Activated CD4-positive, alpha-beta memory T cell treated with anti-CD3 and anti-CD28 coated beads for 36 hours (primary cell): Measurements from ENCODE around the gene SAT2. TPM values are rescaled to one million over a fixed set of nuclear protein-coding genes. Genes with fewer than 3 reads are reported as not detected.
A peak's percentile ranks its signal among the peaks of the same experiment; 100 is the strongest.

ENCODE experiments used
- CTCF ChIA-PET: fragments of 350-600 bp; sonication (Branson Sonifier 250); formaldehyde crosslinking; loops from one replicate; lab custom pipeline; 2021; ENCODE audit warnings: antibody characterized with exemption, inconsistent platforms; lab: Charles Lee
- POLR2A ChIA-PET: fragments of 350-600 bp; sonication (Branson Sonifier 250); formaldehyde crosslinking; loops from one replicate; lab custom pipeline; 2021; ENCODE audit warnings: antibody characterized with exemption; lab: Charles Lee
- DNase-seq: peaks from one replicate; pipeline ENCODE4 v3.0.0-alpha.2; 2020
- H3K27ac Mint-ChIP-seq: one replicate; pipeline ENCODE4 v1.8.0; 2021; ENCODE audit warnings: mixed read lengths
- H3K27me3 Mint-ChIP-seq: one replicate; pipeline ENCODE4 v1.8.0; 2021; ENCODE audit warnings: mixed read lengths
- H3K36me3 Mint-ChIP-seq: one replicate; pipeline ENCODE4 v1.8.0; 2021; ENCODE audit warnings: mixed read lengths
- H3K4me1 Mint-ChIP-seq: one replicate; pipeline ENCODE4 v1.8.0; 2021; ENCODE audit warnings: low read depth, mixed read lengths
- H3K4me3 Mint-ChIP-seq: one replicate; pipeline ENCODE4 v1.8.0; 2021; ENCODE audit warnings: mild to moderate bottlenecking, mixed read lengths
- H3K9me3 Mint-ChIP-seq: one replicate; pipeline ENCODE4 v1.8.0; 2021; ENCODE audit warnings: mixed read lengths
- intact Hi-C: fragments of 100-400 bp; cut with micrococcal nuclease; formaldehyde crosslinking; loops from one replicate; pipeline ENCODE4 v1.15.1; 2023
- total RNA-seq, 2 experiments: library from RNA; stranded (reverse); gene quantifications; one replicate each; pipeline ENCODE4 v1.2.3, GENCODE V29; 2021

Gene SAT2
- total RNA-seq, 2 experiments from 2014 or later, result 27.4 to 28.2 TPM

DNA sequence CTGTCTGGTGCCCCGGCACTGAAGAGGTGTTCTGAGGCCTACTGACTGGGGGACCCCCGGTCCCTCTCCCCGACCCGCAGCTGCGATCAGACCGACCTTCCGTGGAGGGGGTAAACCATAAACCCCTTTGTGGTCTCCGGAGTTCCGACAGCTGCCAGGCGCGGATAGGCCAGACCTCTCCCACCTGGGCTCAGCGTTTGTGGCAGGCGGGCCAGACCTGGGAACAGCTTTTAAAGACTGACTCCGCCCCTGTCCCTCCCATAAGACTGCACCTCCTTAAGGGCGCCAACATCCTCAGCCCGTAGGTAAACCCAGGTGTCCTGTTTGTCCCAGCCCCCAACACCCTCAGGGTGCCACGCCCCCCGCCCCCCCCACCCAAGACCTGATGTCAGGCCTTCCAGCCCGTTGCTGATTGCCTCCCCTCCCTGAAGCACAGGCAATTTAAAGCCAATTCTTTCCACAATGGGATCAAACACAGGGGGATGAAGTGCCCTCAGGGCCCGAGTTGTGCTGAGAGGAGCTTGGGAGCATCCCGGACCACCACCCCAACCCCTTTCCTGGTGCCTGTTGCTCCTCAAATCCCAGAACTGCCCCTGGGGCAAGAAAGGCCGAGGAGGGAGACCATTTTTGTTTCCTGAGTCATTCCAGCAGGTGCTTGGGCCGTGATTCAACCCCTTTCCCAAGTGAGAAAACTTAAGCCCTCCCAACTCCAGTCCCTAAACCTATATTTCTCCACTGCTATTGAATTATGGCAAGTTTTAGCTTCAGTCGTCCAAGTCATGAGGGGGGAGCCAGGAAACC lies 37.5 kb downstream of the SAT2 start, which contains the start of gene SOX15:
TSS of gene SOX15 (minus strand) at position 204 of the 801 bp plus-strand sequence. CDS start 418 bp downstream, outside the sequence.
- DNase-seq, result peak; percentile 11
- H3K36me3 Mint-ChIP-seq, result peaks cover 36% of the 10 kb centered on the region
- no peak within 1 kb of the TSS for H3K4me3 Mint-ChIP-seq
- H3K9me3 Mint-ChIP-seq, result no peaks in the 10 kb centered on the region
- POLR2A ChIA-PET, result interaction anchor here (1.2 to 1.6 kb wide), 3 partner anchors 9 to 105 kb away, joined by 3 to 9 read pairs (median 4); no protein-coding TSS in a partner anchor
- H3K27me3 Mint-ChIP-seq, result no peaks in the 10 kb centered on the region
- no peak within 1 kb of the TSS for H3K27ac Mint-ChIP-seq
- H3K4me1 Mint-ChIP-seq, result peaks cover 5% of the 10 kb centered on the region
- intact Hi-C loops, result no loop called here
- CTCF ChIA-PET, result interaction anchor here (0.5 to 7.7 kb wide), 27 partner anchors 10 to 869 kb away, joined by 3 to 57 read pairs (median 5); partner anchors contain the start of genes CD68, FXR2, SAT2 and SENP3

DNA sequence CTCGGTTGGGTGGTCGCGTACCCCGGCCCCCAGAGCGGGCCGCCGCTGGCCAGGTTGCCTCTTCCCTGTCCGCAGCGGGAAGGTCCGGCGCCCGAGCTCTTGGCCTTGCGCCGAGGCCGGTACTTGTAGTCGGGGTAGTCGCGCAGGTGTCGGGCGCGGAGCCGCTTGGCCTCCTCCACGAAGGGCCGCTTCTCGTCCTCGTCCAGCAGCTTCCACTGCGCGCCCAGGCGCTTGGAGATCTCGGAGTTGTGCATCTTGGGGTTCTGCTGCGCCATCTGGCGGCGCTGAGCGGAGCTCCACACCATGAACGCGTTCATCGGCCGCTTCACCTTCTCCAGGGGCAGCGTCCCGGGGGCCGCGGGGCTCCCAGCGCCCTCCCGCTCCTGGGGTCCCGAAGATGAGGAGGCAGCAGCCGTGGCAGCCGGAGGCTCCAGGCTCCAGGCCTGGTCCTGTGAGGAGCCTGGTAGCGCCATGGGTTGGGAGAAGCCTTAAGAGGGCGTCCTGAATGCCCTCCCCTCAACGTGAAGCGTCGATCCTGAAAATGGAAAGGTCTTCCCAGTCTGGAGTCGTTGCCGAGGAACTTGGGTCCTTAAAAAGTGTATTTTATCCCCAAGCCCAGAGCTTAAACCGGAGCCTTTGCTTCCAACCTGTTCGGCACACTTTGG lies 38.3 kb downstream of the SAT2 start:
- H3K9me3 Mint-ChIP-seq, result no peaks in the 10 kb centered on the region
- no peak overlapping the region for H3K4me3 Mint-ChIP-seq
- peaks cover 35% of the 10 kb centered on the region for H3K36me3 Mint-ChIP-seq
- no peak overlapping the region for H3K27ac Mint-ChIP-seq
- peak; percentile 74 for DNase-seq
- CTCF ChIA-PET, result interaction anchor here (0.5 to 7.7 kb wide), 26 partner anchors 9 to 684 kb away, joined by 3 to 57 read pairs (median 5); partner anchors contain the start of genes CD68, FXR2, SAT2 and SENP3
- peaks cover 10% of the 10 kb centered on the region for H3K4me1 Mint-ChIP-seq
- POLR2A ChIA-PET, result interaction anchor here (1.2 to 1.6 kb wide), 4 partner anchors 9 to 104 kb away, joined by 3 to 9 read pairs (median 4); no protein-coding TSS in a partner anchor
- no peaks in the 10 kb centered on the region for H3K27me3 Mint-ChIP-seq
- intact Hi-C loops, result no loop called here

DNA sequence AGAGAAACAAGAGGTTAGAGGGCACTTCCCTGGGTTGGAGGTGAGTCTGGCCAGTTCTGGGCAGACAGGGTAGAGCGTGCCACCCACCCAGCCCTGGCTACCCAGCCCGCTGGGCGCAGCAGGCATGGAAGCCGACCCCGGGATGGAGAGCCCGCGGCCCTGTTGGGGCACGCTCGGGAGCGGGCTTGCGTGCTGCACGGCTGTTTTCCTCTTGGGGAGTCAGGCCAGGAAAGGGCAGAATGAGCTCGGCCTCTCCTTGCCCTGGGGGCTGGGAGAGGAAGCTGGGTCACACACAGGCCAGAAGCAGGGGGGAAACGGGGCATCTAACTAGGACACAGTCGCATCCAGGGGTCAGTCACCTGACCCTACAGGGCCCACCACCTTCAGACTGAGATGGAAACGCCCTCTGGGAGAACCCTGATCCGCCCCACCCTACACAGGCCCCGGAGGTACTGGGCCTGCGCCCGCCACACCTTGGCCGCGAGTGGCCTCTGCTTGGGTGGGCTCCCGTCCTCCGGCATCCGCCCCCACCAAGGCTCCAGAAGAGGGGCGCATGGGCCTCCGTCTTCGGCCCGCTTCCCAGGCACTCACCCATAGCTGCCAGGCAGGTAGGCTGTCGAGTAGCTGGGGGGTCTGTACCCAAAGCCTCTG lies 38.9 kb downstream of the SAT2 start:
- Mint-ChIP-seq H3K36me3 (peaks cover 30% of the 10 kb centered on the region), H3K4me1 (peaks cover 11% of the 10 kb centered on the region), H3K27ac (no peak overlapping the region), H3K9me3 (no peaks in the 10 kb centered on the region), H3K27me3 (no peaks in the 10 kb centered on the region), H3K4me3 (no peak overlapping the region)
- ChIA-PET POLR2A (interaction anchor here (1.2 to 1.6 kb wide), 4 partner anchors 8 to 104 kb away, joined by 3 to 9 read pairs (median 4); no protein-coding TSS in a partner anchor), CTCF (interaction anchor here (0.7 to 7.7 kb wide), 20 partner anchors 9 to 308 kb away, joined by 3 to 57 read pairs (median 6); partner anchors contain the start of genes CD68, FXR2, SAT2 and SENP3)
- intact Hi-C loops, result no loop called here
- DNase-seq, result no peak

DNA sequence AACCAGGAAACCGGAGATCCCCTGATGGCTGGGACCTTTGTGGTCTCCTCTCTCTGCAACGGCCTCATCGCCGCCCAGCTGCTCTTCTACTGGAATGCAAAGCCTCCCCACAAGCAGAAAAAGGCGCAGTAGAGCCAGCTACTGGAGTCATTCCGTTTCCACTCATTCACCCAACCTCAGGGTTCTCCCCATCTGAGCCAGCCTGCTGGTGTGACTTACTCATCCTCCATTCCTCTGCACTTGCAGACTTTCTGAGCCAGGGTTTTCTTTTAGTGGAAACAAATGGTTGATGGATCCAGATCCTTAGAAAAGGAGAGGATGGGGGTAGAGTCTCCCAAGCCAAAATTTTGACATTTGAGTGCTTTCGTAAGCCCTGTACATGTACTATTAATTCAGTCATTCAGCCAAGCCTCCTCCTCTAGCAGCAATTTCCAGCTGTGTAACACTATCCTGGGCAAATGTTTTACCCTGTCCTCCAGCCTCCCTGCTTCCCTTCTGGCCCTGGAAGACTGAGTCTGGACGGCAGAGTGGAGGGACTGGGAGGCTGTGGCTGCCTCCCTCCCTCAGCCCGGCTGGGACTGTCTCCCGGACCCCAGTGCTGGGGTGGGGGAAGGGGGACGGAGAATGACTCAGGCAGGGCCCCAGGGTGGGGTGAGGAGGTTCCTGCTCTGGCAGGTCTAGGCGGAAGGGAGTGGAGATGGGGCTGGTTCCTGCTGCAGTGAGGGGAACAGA lies 40.0 kb downstream of the SAT2 start:
- H3K9me3 Mint-ChIP-seq, result no peaks in the 10 kb centered on the region
- intact Hi-C loops, result no loop called here
- H3K4me3 Mint-ChIP-seq, result no peak overlapping the region
- CTCF ChIA-PET, result interaction anchor here (1.3 to 7.7 kb wide), 3 partner anchors 27 to 232 kb away, joined by 5 to 57 read pairs (median 7); partner anchors contain the start of genes SENP3, TNFSF13 and TP53
- no peak overlapping the region for H3K27ac Mint-ChIP-seq
- no peaks in the 10 kb centered on the region for H3K27me3 Mint-ChIP-seq
- peaks cover 21% of the 10 kb centered on the region for H3K36me3 Mint-ChIP-seq
- H3K4me1 Mint-ChIP-seq, result peaks cover 20% of the 10 kb centered on the region
- DNase-seq, result no peak
- POLR2A ChIA-PET, result no interaction called here

DNA sequence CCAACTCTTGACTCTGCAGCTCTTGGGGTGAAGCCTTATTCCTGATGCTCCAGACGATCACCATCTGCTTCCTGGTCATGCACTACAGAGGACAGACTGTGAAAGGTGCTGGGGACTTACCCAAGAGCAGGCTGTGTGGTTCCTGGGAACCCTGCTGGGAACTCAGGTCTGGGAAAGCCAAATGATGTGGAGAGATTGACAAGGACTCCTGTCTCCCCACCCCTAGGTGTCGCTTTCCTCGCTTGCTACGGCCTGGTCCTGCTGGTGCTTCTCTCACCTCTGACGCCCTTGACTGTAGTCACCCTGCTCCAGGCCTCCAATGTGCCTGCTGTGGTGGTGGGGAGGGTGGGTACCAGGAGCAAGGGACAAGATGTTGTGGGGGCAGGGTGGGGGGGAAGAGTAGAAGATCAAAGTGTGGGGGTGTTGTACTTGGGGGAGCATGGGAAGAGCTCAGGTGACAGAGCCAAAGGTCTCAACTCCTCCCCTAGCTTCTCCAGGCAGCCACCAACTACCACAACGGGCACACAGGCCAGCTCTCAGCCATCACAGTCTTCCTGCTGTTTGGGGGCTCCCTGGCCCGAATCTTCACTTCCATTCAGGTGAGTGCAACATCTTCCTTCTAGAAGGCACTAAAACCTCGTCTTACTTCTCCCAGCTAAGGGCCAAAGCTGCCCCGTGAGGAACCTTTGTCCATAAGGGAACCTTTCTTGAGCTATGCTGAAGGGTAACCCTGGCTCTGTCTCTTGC lies 40.8 kb downstream of the SAT2 start:
- Mint-ChIP-seq H3K27ac (no peak overlapping the region), H3K9me3 (no peaks in the 10 kb centered on the region), H3K27me3 (no peaks in the 10 kb centered on the region), H3K36me3 (peaks cover 21% of the 10 kb centered on the region), H3K4me1 (peaks cover 27% of the 10 kb centered on the region), H3K4me3 (no peak overlapping the region)
- ChIA-PET CTCF (interaction anchor here (0.6 to 7.7 kb wide), 5 partner anchors 26 to 231 kb away, joined by 3 to 57 read pairs (median 5); partner anchors contain the start of genes SENP3, TNFSF13 and TP53), POLR2A (no interaction called here)
- intact Hi-C loops, result no loop called here
- DNase-seq, result no peak

DNA sequence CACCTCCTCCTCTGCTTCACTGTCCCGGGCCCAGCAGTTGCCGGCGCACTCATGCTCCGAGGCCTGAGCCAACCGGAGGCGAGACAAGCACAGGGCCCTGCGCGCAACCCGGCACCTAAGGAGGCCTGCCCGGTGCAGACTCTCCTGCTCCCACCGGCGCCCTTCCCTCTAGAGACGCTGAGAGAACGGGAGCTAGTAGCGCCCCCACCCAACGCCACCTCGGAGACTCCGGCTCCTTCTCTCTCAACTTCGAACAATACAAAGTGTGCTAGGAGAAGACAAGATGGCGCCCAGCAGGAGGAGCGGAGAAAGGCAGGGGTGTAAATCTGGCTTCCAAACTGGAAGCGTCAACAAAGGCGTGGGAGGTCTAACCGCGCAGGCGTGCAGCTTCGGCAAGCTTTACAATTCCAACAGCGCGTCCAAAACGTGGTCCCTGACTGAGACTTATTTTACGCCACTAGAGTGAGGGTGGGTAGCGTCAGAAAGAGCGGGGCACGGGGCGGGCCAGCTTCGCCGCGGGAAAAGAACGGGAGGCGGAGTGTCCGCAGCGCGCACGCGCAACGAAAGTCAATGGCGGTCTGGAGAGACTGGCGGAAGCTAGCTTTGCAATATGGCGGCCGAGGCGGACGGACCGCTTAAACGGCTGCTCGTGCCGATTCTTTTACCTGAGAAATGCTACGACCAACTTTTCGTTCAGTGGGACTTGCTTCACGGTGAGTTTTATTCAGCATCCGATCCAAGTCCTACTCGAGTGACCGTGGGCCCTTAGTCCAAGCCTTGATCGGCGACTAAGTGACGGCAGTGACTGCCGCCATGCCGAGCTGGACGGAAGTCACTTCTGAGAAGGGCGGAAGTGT lies 44.1 kb downstream of the SAT2 start, which contains the start of gene MPDU1:
TSS of gene MPDU1 (plus strand) at position 600 of the 857 bp plus-strand sequence. CDS start at position 611, 11 bp downstream.
- POLR2A ChIA-PET, result interaction anchor here (0.5 to 3.8 kb wide), 21 partner anchors 9 to 537 kb away, joined by 3 to 61 read pairs (median 4); partner anchors contain the start of genes ACAP1, CNTROB, FXR2 and NEURL4
- DNase-seq, result peak; percentile 98
- Mint-ChIP-seq H3K4me3 (peak within 1 kb of the TSS; percentile 95), H3K27me3 (no peaks in the 10 kb centered on the region), H3K4me1 (peaks cover 57% of the 10 kb centered on the region), H3K9me3 (no peaks in the 10 kb centered on the region), H3K36me3 (peaks cover 28% of the 10 kb centered on the region), H3K27ac (peak within 1 kb of the TSS; percentile 100)
- CTCF ChIA-PET, result interaction anchor here (0.6 to 7.7 kb wide), 12 partner anchors 12 to 238 kb away, joined by 3 to 57 read pairs (median 4); partner anchors contain the start of genes ATP1B2, FXR2, KCTD11 and SAT2
- intact Hi-C loops, result loop anchor here (1.0 to 5.0 kb wide), 5 partner anchors 10 to 254 kb away; partner anchors contain the start of genes FXR2 and SENP3

DNA sequence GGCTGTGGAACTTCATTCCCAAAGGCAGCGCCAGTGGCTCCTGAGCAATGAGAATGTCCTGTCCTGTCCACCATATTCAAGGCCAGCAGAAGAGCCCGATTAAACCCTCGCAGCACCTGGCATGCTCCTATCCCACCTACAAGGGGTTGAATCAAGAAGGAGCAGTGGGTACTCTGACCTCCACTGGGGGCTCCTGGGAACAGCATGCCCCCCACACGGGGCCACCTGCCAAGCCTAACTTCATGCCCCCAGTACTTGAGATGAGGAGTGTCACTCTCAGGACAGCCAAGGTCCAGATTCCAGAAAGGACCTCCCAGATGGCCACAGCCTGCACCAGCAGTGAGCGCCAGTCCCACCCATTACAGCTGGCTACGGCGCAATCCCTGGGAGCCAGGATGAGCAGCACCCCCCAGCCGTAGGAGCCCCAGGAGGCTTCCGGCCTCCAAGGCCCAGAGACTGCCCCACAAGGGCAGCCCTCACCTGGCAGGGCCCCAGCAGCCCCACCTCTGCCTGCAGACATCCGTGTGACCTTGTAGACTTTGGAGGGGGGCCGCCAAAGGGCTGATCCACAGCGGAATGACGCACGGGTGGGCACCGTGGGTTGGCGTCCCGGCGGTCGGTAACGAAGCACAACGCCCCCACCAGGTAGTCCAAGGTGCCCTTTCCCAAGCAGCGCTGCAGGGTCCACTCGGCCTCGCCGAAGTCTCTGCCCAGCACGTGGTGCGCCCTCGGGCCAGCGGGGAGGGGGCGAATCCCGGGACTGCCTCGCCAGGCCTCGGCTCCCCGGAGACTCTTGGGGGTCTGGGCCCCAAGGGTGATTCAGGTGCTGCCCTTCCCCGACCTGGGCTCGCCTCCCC lies 45.0 kb downstream of the SAT2 start:
- H3K36me3 Mint-ChIP-seq, result peaks cover 32% of the 10 kb centered on the region

DNA sequence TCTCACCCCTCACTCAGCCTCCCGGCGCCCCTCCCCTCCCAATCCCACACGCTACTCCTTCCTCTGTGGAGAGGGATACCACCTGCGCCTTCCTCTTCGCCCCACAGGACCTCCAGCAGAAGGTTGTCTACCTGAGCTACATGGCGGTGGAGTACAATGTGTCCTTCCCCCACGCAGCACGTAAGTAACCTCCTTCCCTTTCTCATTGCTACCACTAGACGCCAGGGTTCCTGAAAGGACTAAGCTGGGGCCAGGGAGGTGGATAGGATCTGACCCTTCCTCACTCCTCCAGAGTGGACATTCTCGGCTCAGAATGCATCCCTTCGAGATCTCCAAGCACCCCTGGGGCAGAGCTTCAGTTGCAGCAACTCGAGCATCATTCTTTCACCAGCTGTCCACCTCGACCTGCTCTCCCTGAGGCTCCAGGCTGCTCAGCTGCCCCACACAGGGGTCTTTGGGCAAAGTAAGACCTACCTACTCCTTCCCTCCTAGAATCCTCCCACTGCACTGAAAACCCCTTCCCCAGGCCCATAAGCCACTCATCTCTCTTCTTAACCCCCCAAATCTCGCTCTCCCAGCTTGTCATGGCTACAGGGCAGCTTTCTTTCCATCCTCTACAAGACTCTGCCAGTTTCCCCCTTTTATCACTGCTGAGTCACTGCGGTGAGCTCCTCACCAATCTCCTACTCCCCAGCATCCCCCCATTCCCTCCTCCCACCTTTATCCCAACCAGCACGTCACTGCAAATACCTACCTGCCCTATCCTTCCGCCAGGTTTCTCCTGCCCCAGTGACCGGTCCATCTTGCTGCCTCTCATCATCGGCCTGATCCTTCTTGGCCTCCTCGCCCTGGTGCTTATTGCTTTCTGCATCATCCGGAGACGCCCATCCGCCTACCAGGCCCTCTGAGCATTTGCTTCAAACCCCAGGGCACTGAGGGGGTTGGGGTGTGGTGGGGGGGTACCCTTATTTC lies 46.7 kb downstream of the SAT2 start:
- CTCF ChIA-PET, result interaction anchor here (0.6 to 3.1 kb wide), 5 partner anchors 8 to 144 kb away, joined by 3 to 21 read pairs (median 3); partner anchors contain the start of genes SENP3 and SOX15
- peaks cover 48% of the 10 kb centered on the region for H3K36me3 Mint-ChIP-seq
- H3K27me3 Mint-ChIP-seq, result no peaks in the 10 kb centered on the region
- POLR2A ChIA-PET, result interaction anchor here (1.2 to 2.8 kb wide), 4 partner anchors 8 to 106 kb away, joined by 3 to 24 read pairs (median 3); partner anchors contain the start of genes FXR2, SOX15, TP53 and WRAP53
- H3K4me1 Mint-ChIP-seq, result peaks cover 83% of the 10 kb centered on the region
- intact Hi-C loops, result loop anchor here (5.0 kb wide), 1 partner anchor 256 kb away; no protein-coding TSS in a partner anchor
- peak overlapping the region; percentile 67 for H3K4me3 Mint-ChIP-seq
- no peak for DNase-seq
- peak overlapping the region; percentile 95 for H3K27ac Mint-ChIP-seq
- no peaks in the 10 kb centered on the region for H3K9me3 Mint-ChIP-seq

More for the DNA sequence above, 45.0 kb downstream of the SAT2 start:
- POLR2A ChIA-PET, result interaction anchor here (0.9 to 3.8 kb wide), 10 partner anchors 9 to 269 kb away, joined by 3 to 61 read pairs (median 8); partner anchors contain the start of genes ACAP1, FXR2, POLR2A and TP53
- H3K4me1 Mint-ChIP-seq, result peaks cover 66% of the 10 kb centered on the region
- CTCF ChIA-PET, result interaction anchor here (1.3 to 7.7 kb wide), 3 partner anchors 22 to 105 kb away, joined by 4 to 57 read pairs (median 30); partner anchors contain the start of genes FXR2, SENP3, TNFSF13 and TP53
- intact Hi-C loops, result loop anchor here (1.0 to 5.0 kb wide), 3 partner anchors 9 to 255 kb away; no protein-coding TSS in a partner anchor
- DNase-seq, result no peak
- peak overlapping the region; percentile 100 for H3K27ac Mint-ChIP-seq
- no peaks in the 10 kb centered on the region for H3K27me3 Mint-ChIP-seq
- peak overlapping the region; percentile 95 for H3K4me3 Mint-ChIP-seq
- H3K9me3 Mint-ChIP-seq, result no peaks in the 10 kb centered on the region
